HG03460 (cell line): ENCODE measurements around the gene CFAP58.
A peak's percentile ranks its signal among the peaks of the same experiment; 100 is the strongest.

Source experiments
- ATAC-seq: cut with Tn5 transposase; IDR thresholded peaks from one replicate; pipeline ENCODE4 v1.9.1; 2021; ENCODE audit not compliant: unreplicated experiment

The CFAP58 gene

GRCh38 chr10:104333728-104334373 lies 19.8 kb upstream of the CFAP58 start:
- no peak for ATAC-seq

DNA sequence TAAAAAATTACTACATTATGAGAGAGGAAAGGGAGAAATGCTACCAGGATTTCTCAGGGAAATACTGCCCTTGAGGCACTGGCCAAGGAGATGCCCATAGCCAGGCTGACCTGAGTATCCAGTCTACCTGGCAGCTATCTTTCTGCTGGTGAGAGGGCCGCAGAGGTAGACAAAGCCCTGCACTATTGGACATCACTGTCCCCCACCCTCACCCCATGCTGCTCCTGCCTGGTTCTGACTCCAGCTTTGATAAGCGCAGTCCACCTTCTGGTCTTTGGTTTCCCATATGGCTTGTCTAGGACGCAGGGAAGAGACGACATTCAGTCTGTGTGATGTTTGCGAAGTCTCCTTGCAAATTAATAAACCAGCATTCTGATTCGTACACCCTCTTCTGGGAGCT lies 19.1 kb upstream of the CFAP58 start:
- ATAC-seq = no peak

GRCh38 chr10:104334965-104335650 lies 18.5 kb upstream of the CFAP58 start:
- no peak for ATAC-seq

DNA sequence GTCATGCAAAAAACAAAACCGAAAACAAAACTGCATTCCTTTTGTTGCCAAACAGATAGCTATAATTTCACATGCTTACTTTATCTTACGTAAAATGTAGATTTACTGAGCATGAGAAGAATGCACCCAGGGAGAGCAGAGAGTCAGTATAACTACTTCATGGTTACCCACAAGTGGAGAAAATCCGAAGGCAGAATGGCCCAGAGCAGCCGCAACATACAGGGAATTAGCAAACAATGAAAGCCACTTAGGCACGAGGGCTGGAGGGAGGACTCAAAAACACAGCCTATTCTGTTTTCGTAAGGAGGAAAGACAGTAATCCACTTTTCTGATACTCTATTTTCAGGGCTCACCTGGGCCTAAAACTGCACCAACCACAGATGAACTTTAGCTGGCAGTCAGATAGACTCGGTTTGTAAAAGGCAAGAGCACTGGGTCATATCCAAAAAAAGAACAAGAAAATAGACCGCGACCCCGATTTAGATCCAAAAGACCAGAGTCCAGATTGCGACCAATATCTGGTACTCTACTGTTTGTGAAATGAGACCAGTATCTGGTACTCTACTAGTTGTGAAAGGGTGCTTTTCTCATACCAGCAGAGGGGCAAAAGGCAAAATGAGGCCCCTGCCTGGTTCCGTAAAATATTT lies 16.7 kb upstream of the CFAP58 start:
- ATAC-seq = peak; percentile 3

- ATAC-seq = peak; percentile 52
Observed at GRCh38 chr10:104337521-104337984, 16.1 kb upstream of the CFAP58 start.

DNA sequence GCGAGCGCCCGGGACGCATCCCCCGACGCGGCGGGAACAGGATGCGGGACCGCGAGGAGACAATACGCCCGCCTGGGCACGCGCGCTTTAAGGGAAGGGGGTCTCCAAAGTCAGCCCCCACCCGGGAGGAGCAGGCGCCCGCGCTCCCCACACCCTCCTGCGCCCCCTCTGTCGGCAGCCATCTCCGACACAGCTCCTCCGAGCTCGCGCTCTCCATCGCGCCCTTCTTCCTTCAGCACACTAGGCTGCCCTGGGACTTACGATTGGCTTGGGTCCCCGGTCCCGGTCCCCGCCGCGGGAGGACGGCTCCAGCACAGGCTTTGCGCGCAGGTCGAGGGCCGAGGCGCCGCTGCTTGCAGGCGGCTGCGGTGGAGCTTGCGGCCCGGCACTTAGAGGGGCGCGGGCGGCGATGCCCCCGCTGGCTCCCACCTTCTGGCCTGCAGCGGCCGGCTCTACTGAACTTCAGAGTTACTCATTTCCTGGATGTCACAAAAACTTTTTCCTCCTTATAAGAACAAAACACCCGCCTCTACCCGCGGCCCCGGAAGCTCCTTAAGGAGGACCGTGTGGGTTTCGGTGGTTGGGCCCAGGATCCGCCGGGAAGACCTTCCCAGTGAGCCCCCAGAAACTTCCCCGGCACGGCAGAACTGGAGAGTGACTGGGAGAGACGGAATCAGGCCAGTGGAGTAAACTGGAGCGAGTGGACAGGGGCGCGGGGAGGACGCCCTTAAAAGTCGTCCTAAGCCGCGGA lies 15.5 kb upstream of the CFAP58 start, which contains the start of gene ITPRIP:
ITPRIP (minus strand) TSS at position 481 of the 751 bp plus-strand sequence. CDS start 22,414 bp downstream, outside the sequence.
- peak; percentile 66 for ATAC-seq

DNA sequence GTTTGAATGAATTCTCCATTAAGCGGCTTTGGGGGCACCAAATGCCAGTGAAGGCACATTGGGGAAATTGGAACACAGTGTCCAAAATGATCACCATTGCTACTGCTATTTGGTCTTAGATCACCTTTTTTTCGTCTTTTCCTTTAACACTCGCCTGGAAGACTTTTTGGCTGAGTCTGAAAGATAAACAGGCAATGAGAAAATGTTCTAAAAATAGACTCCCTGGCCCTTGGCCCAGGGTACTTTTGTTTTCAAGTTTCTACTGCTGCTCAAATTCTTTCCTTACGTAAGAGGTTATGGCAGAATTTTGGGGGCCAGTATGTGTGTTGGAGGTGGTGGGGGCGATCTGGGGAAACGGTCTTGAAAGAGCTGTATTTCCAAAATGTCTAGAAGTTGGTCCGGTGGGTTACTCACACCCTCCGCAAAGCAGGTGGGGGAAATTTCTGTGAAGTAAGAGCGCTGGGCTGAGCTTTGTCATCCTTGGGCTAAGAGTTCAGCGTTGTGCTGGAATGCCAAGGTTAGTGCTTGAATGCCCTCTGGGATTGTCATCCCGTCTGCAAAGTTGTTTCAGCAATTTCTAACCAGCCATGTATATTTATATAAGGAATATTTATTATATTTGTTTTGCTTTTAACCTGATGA lies 14.0 kb upstream of the CFAP58 start:
- no peak for ATAC-seq

DNA sequence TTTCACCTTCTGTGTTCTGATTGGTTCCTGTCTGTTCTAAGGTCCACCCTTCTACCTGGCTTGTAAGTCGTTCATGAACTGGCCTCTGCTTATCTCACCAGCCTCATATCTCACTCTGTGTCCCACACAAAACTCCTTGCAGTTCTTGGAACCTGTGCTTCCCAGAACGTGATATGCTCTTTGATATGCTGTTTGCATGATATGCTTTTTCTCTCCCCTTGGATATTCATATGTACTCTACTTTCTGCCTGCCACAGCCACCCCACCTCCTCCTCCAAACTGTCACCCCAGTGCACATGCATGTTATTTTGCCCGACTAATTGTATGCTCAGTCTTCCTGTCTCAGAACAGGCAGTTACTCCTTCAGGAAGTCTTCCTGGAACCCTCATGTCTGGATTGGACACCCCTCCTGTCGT lies 13.5 kb upstream of the CFAP58 start:
- ATAC-seq = no peak

DNA sequence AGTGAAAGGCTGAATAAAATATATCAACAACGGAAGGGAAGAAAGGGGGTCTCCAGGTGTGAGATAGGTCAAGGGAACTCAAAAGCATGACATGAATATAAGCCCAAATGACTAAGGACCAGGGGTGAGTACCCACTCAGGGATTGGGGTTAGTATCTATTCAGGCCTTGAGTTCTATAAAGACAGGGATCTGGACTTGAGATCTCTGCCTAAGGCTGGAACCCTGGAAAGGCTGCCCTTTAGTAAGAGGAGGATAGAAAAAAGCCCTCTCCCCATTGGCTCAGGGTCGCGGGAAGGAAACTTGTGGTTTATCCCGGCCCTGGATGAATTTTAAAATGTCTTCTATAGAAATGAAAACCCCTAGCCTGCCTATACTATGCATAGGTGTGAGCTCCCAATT lies 13.0 kb upstream of the CFAP58 start:
- no peak for ATAC-seq

GRCh38 chr10:104342941-104343411 lies 10.7 kb upstream of the CFAP58 start:
- no peak for ATAC-seq

DNA sequence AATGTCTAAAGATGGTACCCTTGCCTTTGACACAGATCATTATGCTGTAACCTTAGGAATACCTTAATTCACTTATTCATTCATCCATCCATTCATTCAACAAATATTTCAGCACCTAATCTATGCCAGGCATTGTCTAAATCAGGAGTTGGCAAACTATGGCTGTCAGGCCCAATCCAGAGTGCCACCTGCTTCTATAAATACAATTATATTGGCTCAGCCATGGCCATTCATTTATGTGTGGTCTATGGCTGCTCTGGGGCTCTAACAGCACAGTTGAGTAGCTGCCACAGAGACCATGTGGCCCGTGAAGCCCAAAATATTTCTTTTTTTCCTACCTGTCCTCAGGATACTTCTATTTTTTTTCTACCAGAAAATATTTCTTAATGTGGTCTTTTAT lies 9.4 kb upstream of the CFAP58 start:
- no peak for ATAC-seq

DNA sequence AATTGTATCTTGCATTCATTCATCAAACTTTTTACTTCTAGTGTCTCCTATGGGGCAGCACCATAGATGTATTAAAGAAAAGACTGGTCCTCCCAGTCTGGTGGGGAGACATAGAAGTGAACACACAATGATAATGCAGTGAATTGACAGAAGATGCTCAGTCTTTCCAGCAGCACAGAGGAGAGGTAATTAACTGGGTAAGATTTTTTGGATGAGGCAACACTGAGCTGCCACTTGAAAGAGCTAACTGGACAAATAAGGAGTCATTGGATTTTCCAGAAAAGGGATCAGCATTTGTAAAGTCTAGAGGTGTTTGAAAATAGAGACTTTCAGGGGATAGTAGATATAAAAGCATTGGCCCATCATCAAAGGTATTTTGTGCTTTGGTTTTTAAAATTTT lies 8.1 kb upstream of the CFAP58 start:
- no peak for ATAC-seq

GRCh38 chr10:104345941-104346340 lies 7.7 kb upstream of the CFAP58 start:
- no peak for ATAC-seq

DNA sequence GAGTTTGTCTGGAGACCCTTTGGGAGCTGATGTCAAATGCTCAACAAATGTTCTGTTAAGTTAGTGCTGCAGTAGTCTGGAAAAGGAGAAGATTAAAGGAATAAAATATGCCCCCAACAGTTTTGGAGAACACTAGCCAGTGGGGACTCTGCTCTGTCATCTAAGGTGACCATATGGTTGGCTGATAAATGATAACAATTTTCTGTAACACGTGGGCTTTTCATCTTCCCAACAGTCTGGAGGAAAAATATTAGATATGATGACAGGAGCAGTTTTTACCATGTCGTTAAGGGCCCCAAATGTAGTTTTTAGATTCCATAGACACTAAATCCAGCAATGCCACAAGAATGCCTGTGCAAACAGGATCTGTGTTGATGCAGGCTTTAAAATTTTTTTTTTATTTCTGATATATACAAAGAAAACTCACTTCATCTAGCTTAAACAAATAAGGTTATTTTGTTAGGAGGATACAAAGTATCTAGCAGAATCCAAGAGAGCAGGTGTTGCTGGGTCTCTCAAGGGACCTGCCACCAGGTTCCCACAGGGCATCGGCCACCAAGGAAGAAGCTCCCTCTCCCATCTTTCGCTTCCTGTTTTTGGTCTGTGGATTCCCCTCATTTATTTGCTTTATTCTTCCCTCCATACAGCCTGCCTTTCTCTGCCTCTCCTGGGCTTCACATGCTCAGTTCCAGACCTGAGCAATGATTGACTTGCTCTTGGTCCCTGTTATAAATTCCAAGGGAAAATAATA lies 6.2 kb upstream of the CFAP58 start:
- ATAC-seq = no peak

DNA sequence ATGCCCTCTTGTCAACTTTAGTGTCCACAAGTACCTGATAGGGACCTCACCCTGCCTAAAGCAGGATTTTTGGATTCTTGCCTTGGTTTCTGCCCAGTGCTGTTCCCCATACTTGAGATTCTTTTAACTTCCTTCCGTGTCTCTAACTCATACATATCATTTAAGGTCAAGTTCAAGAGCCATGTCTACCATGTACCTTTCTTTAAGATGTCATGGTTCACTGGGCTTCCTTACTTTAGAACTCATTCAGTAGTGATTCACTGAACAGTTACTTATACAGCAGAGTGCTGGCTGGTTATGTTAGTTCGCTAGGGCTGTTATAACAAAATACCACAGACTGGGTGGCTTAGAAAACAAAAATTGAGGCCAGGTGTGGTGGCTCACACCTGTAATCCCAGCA lies 5.0 kb upstream of the CFAP58 start:
- ATAC-seq = no peak

- peak; percentile 55 for ATAC-seq
Observed at GRCh38 chr10:104349623-104350126, 4.0 kb upstream of the CFAP58 start.

- peak; percentile 40 for ATAC-seq
Observed at GRCh38 chr10:104350127-104350635, 3.5 kb upstream of the CFAP58 start.

GRCh38 chr10:104351061-104351702 lies 2.5 kb upstream of the CFAP58 start:
- no peak for ATAC-seq

GRCh38 chr10:104351919-104352318 lies 1.7 kb upstream of the CFAP58 start:
- no peak for ATAC-seq
